RWPE2 (cell line): ENCODE measurements around the gene RSPO1.
A peak's percentile ranks its signal among the peaks of the same experiment; 100 is the strongest.

ENCODE experiments used
- ATAC-seq: fragments of 200-7000 bp; cut with Tn5 transposase; 3 replicates; pipeline ENCODE4 v1.9.1; 2021; ENCODE audit warnings: low read depth
- DNase-seq: peaks from one replicate; pipeline ENCODE4 v3.0.0-alpha.2; 2020; ENCODE audit warnings: low spot score
- H3K27ac ChIP-seq: fragments of 450-650 bp; 2 replicates; pipeline ENCODE4 v1.5.1; 2017; ENCODE audit warnings: mild to moderate bottlenecking; ENCODE audit not compliant: poor library complexity, severe bottlenecking
- H3K27me3 ChIP-seq: fragments of 250-450 bp; sonication (Bioruptor Pico); 2 replicates; pipeline ENCODE4 v1.5.1; 2021; ENCODE audit warnings: mild to moderate bottlenecking, moderate library complexity; ENCODE audit not compliant: insufficient read depth, poor library complexity, severe bottlenecking
- H3K36me3 ChIP-seq: fragments of 250-450 bp; sonication (Bioruptor Pico); 2 replicates; pipeline ENCODE4 v1.5.1; 2020; ENCODE audit warnings: low read depth, mild to moderate bottlenecking, moderate library complexity
- H3K4me1 ChIP-seq: fragments of 250-450 bp; sonication (Bioruptor Pico); 2 replicates; pipeline ENCODE4 v1.5.1; 2021; ENCODE audit warnings: mild to moderate bottlenecking, moderate library complexity; ENCODE audit not compliant: insufficient read depth, poor library complexity, severe bottlenecking
- H3K4me3 ChIP-seq: fragments of 250-450 bp; sonication (Bioruptor Pico); 2 replicates; pipeline ENCODE4 v1.5.1; 2021; ENCODE audit warnings: mild to moderate bottlenecking, moderate library complexity; ENCODE audit not compliant: severe bottlenecking
- H3K9me3 ChIP-seq: fragments of 250-450 bp; sonication (Bioruptor Pico); 2 replicates; pipeline ENCODE4 v1.5.1; 2021; ENCODE audit warnings: mild to moderate bottlenecking, moderate library complexity; ENCODE audit not compliant: severe bottlenecking
- CTCF ChIP-seq: fragments of 450-650 bp; IDR thresholded peaks from one replicate; pipeline ENCODE4 v1.5.1; 2017; ENCODE audit warnings: mild to moderate bottlenecking, moderate library complexity; ENCODE audit not compliant: poor library complexity, severe bottlenecking

RSPO1 gene

GRCh38 chr1:37567023-37567422 lies 67.7 kb downstream of the RSPO1 start:
- ATAC-seq = no peak
- Histone ChIP-seq H3K27me3 (no peaks in the 10 kb centered on the region), H3K36me3 (peaks cover 78% of the 10 kb centered on the region), H3K9me3 (no peaks in the 10 kb centered on the region), H3K27ac (no peak overlapping the region), H3K4me1 (peaks cover 7% of the 10 kb centered on the region), H3K4me3 (no peak overlapping the region)
- TF ChIP-seq CTCF = no peak
- DNase-seq = no peak

- no peaks in the 10 kb centered on the region for H3K9me3 ChIP-seq
- H3K27ac ChIP-seq = no peak overlapping the region
- no peak for DNase-seq
- peaks cover 7% of the 10 kb centered on the region for H3K4me1 ChIP-seq
- H3K4me3 ChIP-seq = no peak overlapping the region
- H3K27me3 ChIP-seq = no peaks in the 10 kb centered on the region
- H3K36me3 ChIP-seq = peaks cover 57% of the 10 kb centered on the region
- TF ChIP-seq CTCF = no peak
- no peak for ATAC-seq
Observed at GRCh38 chr1:37564892-37565291, 69.8 kb downstream of the RSPO1 start.

- TF ChIP-seq CTCF = no peak
Observed at GRCh38 chr1:37562984-37563383, 71.7 kb downstream of the RSPO1 start.

More at GRCh38 chr1:37562984-37563383, 71.7 kb downstream of the RSPO1 start:
- Histone ChIP-seq H3K4me3 (no peak overlapping the region), H3K27ac (peak overlapping the region; percentile 11), H3K27me3 (no peaks in the 10 kb centered on the region), H3K9me3 (no peaks in the 10 kb centered on the region), H3K36me3 (peaks cover 38% of the 10 kb centered on the region), H3K4me1 (peaks cover 7% of the 10 kb centered on the region)
- DNase-seq = no peak
- ATAC-seq = no peak
